IMR-90 (cell line): ENCODE data around the gene TOGARAM1. TPM values are rescaled to one million over a fixed set of nuclear protein-coding genes. Genes with fewer than 3 reads are reported as not detected.

Experiments
- ATAC-seq: fragments of 200-7000 bp; cut with Tn5 transposase; 2 replicates; pipeline ENCODE4 v1.9.1; 2020; ENCODE audit warnings: low read depth, mild to moderate bottlenecking, moderate library complexity
- BruUV-seq: library from RNA; stranded (reverse); fragments of 400-500 nt; replicated peaks from 2 replicates; lab custom pipeline; 2021; lab: Mats Ljungman, UMichigan
- CTCF ChIA-PET: fragments of 300-600 bp; formaldehyde crosslinking; extraction: SDS; loops from one replicate; lab custom pipeline; 2021; ENCODE audit warnings: antibody characterized with exemption; lab: Yijun Ruan, JAX
- POLR2A ChIA-PET: fragments of 300-600 bp; sonication (Branson Sonifier 250); formaldehyde crosslinking; loops from one replicate; lab custom pipeline; 2022; ENCODE audit warnings: antibody characterized with exemption; ENCODE audit not compliant: unreplicated experiment; lab: Charles Lee
- DNase-seq: peaks from one replicate; pipeline ENCODE4 v3.0.0; 2013
- H2AFZ ChIP-seq: replicated peaks from 2 replicates; pipeline ENCODE3; 2013; ENCODE audit warnings: low read length, mild to moderate bottlenecking; ENCODE audit not compliant: poor library complexity
- H2AK5ac ChIP-seq: 2 replicates; pipeline ENCODE4 v1.6.1; 2013; ENCODE audit warnings: low read depth, low read length, inconsistent platforms
- H2AK9ac ChIP-seq: replicated peaks from 2 replicates; pipeline ENCODE3; 2013; ENCODE audit warnings: mild to moderate bottlenecking, low read depth, low read length, moderate library complexity; ENCODE audit not compliant: poor library complexity
- H2BK120ac ChIP-seq: 2 replicates; pipeline ENCODE4 v1.6.1; 2013; ENCODE audit warnings: low read depth, low read length, inconsistent platforms
- H2BK15ac ChIP-seq: 3 replicates; pipeline ENCODE4 v1.6.1; 2013; ENCODE audit warnings: low read depth, low read length, inconsistent platforms
- H2BK20ac ChIP-seq: 2 replicates; pipeline ENCODE4 v1.6.1; 2013; ENCODE audit warnings: low read depth, mild to moderate bottlenecking, inconsistent platforms, low read length, moderate library complexity
- H2BK5ac ChIP-seq: 2 replicates; pipeline ENCODE4 v1.6.1; 2013; ENCODE audit warnings: mild to moderate bottlenecking, low read depth, low read length, inconsistent platforms; ENCODE audit not compliant: poor library complexity, severe bottlenecking
- H3K14ac ChIP-seq: replicated peaks from 2 replicates; pipeline ENCODE4 v1.6.1; 2013; ENCODE audit warnings: low read depth, low read length, inconsistent platforms
- H3K18ac ChIP-seq: 2 replicates; pipeline ENCODE4 v1.6.1; 2013; ENCODE audit warnings: low read depth, low read length, control low read depth
- H3K23ac ChIP-seq: 2 replicates; pipeline ENCODE4 v1.6.1; 2013; ENCODE audit warnings: low read depth, low read length, inconsistent platforms
- H3K27ac ChIP-seq: 2 replicates; pipeline ENCODE4 v1.5.1; 2013; ENCODE audit warnings: mild to moderate bottlenecking, control low read depth, low read length; ENCODE audit not compliant: insufficient read depth
- H3K27me3 ChIP-seq: 2 replicates; pipeline ENCODE4 v1.6.1; 2013; ENCODE audit warnings: low read length; ENCODE audit not compliant: control insufficient read depth, insufficient read depth
- H3K36me3 ChIP-seq: 2 replicates; pipeline ENCODE4 v1.6.1; 2013; ENCODE audit warnings: low read length, mixed read lengths; ENCODE audit not compliant: control insufficient read depth, insufficient read depth
- H3K4ac ChIP-seq: 2 replicates; pipeline ENCODE4 v1.6.1; 2013; ENCODE audit warnings: low read depth, low read length, inconsistent platforms
- H3K4me1 ChIP-seq: 2 replicates; pipeline ENCODE4 v1.6.1; 2013; ENCODE audit warnings: low read length, mixed read lengths; ENCODE audit not compliant: control insufficient read depth, insufficient read depth
- H3K4me2 ChIP-seq: 2 replicates; pipeline ENCODE4 v1.6.1; 2013; ENCODE audit warnings: low read depth, mild to moderate bottlenecking, control low read depth, low read length, moderate library complexity
- H3K4me3 ChIP-seq: 2 replicates; pipeline ENCODE4 v1.5.1; 2013; ENCODE audit warnings: low read depth, mild to moderate bottlenecking, control low read depth, low read length, moderate library complexity; ENCODE audit not compliant: insufficient read depth
- H3K56ac ChIP-seq: 2 replicates; pipeline ENCODE4 v1.6.1; 2013; ENCODE audit warnings: low read length, inconsistent platforms; ENCODE audit not compliant: insufficient read depth; ENCODE audit errors: extremely low read depth
- H3K79me1 ChIP-seq, 2 experiments: 2 replicates each; pipeline ENCODE4 v1.6.1; 2013; ENCODE audit warnings: low read length in 2 of 2, inconsistent platforms in 1 of 2, low read depth in 1 of 2
- H3K9ac ChIP-seq: 2 replicates; pipeline ENCODE4 v1.6.1; 2013; ENCODE audit warnings: low read depth, low read length, control low read depth
- H3K9me1 ChIP-seq: 2 replicates; pipeline ENCODE4 v1.6.1; 2013; ENCODE audit warnings: low read length, inconsistent platforms; ENCODE audit not compliant: insufficient read depth
- H3K9me3 ChIP-seq: 2 replicates; pipeline ENCODE4 v1.6.1; 2013; ENCODE audit warnings: low read length; ENCODE audit not compliant: control insufficient read depth, insufficient read depth
- H4K20me1 ChIP-seq: 2 replicates; pipeline ENCODE4 v1.6.1; 2013; ENCODE audit warnings: low read length, inconsistent platforms; ENCODE audit not compliant: insufficient read depth
- H4K5ac ChIP-seq: 2 replicates; pipeline ENCODE4 v1.6.1; 2013; ENCODE audit warnings: mild to moderate bottlenecking, low read depth, low read length, control low read depth
- H4K8ac ChIP-seq, 2 experiments: 2 replicates each; pipeline ENCODE4 v1.6.1; 2013; ENCODE audit warnings: low read depth in 2 of 2, low read length in 2 of 2, control low read depth in 1 of 2, inconsistent platforms in 1 of 2
- H4K91ac ChIP-seq: 2 replicates; pipeline ENCODE4 v1.6.1; 2013; ENCODE audit warnings: low read depth, low read length, inconsistent platforms; ENCODE audit not compliant: insufficient read depth
- BHLHE40 ChIP-seq: fragments of 150-350 bp; IDR thresholded peaks from 2 replicates; pipeline ENCODE4 v1.6.1; 2016; ENCODE audit warnings: mild to moderate bottlenecking, low read depth, low read length
- CEBPB ChIP-seq: IDR thresholded peaks from 2 replicates; pipeline ENCODE4 v1.6.1; 2012; ENCODE audit warnings: low read depth, low read length, improper control_type of control experiment
- FOS ChIP-seq: fragments of 150-350 bp; IDR thresholded peaks from 2 replicates; pipeline ENCODE4 v1.6.1; 2016; ENCODE audit warnings: low read depth, low read length
- MAFK ChIP-seq: IDR thresholded peaks from 2 replicates; pipeline ENCODE4 v1.6.1; 2012; ENCODE audit warnings: low read depth, low read length, improper control_type of control experiment
- MAZ ChIP-seq: IDR thresholded peaks from 2 replicates; pipeline ENCODE4 v1.6.1; 2012; ENCODE audit warnings: low read depth, mild to moderate bottlenecking, low read length, improper control_type of control experiment, moderate library complexity, borderline replicate concordance
- MXI1 ChIP-seq: IDR thresholded peaks from 2 replicates; pipeline ENCODE4 v1.6.1; 2012; ENCODE audit warnings: low read depth, mild to moderate bottlenecking, low read length, moderate library complexity, borderline replicate concordance
- POLR2A ChIP-seq: IDR thresholded peaks from 2 replicates; pipeline ENCODE4 v1.6.1; 2012; ENCODE audit warnings: mild to moderate bottlenecking, low read depth, low read length
- RAD21 ChIP-seq: IDR thresholded peaks from 2 replicates; pipeline ENCODE4 v1.6.1; 2012; ENCODE audit warnings: low read length, improper control_type of control experiment
- SMC3 ChIP-seq: fragments of 150-350 bp; IDR thresholded peaks from 2 replicates; pipeline ENCODE4 v1.6.1; 2016; ENCODE audit warnings: low read depth, mild to moderate bottlenecking, antibody characterized with exemption, low read length, moderate library complexity
- USF2 ChIP-seq: fragments of 150-350 bp; IDR thresholded peaks from 2 replicates; pipeline ENCODE4 v1.6.1; 2017; ENCODE audit warnings: mild to moderate bottlenecking, antibody characterized with exemption, low read length, low read depth
- WGBS, 2 experiments: methylation state at CpG; one replicate each; pipeline versions ENCODE4 v1.1.5 to v1.1.7; 2013; ENCODE audit warnings: missing lambda C conversion rate in 2 of 2; ENCODE audit not compliant: insufficient read length in 1 of 2; ENCODE audit errors: extremely low coverage in 2 of 2; 5-methylcytosine and 5-hydroxymethylcytosine counted together
- dilution Hi-C: fragments of 300-500 bp; cut with HindIII; formaldehyde crosslinking; loops from one replicate; pipeline ENCODE4 v1.14.3; 2018; ENCODE audit warnings: low sequenced_read_pairs; ENCODE audit not compliant: unreplicated experiment
- in situ Hi-C: fragments of 300-500 bp; cut with MboI; formaldehyde crosslinking; loops from 3 replicates; pipeline ENCODE4 v1.14.3; 2019; ENCODE audit warnings: low sequenced_read_pairs, inconsistent platforms, mixed read lengths
- intact Hi-C: fragments of 100-400 bp; cut with micrococcal nuclease; formaldehyde crosslinking; loops from 2 replicates; pipeline ENCODE4 v1.10.0; 2022
- polyA plus RNA-seq, 3 experiments: library from polyadenylated mRNA; depleted of rRNA; stranded (reverse); fragments of >200 nt; gene quantifications; 2 replicates each; pipeline ENCODE4 v1.2.3, GENCODE V29; 2012; ENCODE audit warnings: low replicate concordance in 1 of 3
- total RNA-seq: library from RNA; depleted of rRNA; stranded (reverse); fragments of >200 nt; gene quantifications from 2 replicates; pipeline ENCODE4 v1.2.3, GENCODE V29; 2012

TOGARAM1 gene
- total and polyA plus RNA-seq, 2 of the 4 experiments (the other 2 are of a cell fraction) = 3.1 to 13.4 TPM

GRCh38 chr14:44941591-44941990 is 20.4 kb upstream of the TOGARAM1 start:
- TF ChIP-seq BHLHE40 = no peak
- TF ChIP-seq SMC3 = no peak
- TF ChIP-seq MAZ = no peak
- TF ChIP-seq CEBPB = no peak
- TF ChIP-seq POLR2A = no peak
- TF ChIP-seq RAD21 = no peak
- no peak for TF ChIP-seq USF2
- TF ChIP-seq MAFK = no peak
- TF ChIP-seq MXI1 = no peak
- TF ChIP-seq FOS = no peak
- dilution Hi-C loops = no loop called here

More at GRCh38 chr14:44941591-44941990, 20.4 kb upstream of the TOGARAM1 start:
- Histone ChIP-seq H3K56ac (no peak overlapping the region), H4K5ac (no peak overlapping the region), H3K9me1 (no peaks in the 10 kb centered on the region), H4K20me1 (peaks cover 4% of the 10 kb centered on the region; the same call in 1 of the 2 replicates), H3K18ac (no peak overlapping the region), H3K9me3 (no peaks in the 10 kb centered on the region; the same call in 1 of the 2 replicates), H3K27me3 (no peaks in the 10 kb centered on the region), H3K36me3 (peaks cover 18% of the 10 kb centered on the region), H2AK9ac (no peak overlapping the region), H4K91ac (no peak overlapping the region), H3K9ac (no peak overlapping the region), H2AK5ac (no peak overlapping the region), H2BK120ac (no peak overlapping the region), H3K4ac (no peak overlapping the region), H3K4me2 (no peak overlapping the region), H2BK20ac (no peak overlapping the region), H2BK15ac (no peak overlapping the region), H3K27ac (no peak overlapping the region), H2BK5ac (no peak overlapping the region), H3K79me1 (peaks cover 13 to 19% of the 10 kb centered on the region in 2 experiments), H3K14ac (no peak overlapping the region), H3K4me3 (no peak overlapping the region), H4K8ac (no peak overlapping the region), H2AFZ (no peak overlapping the region), H3K23ac (no peak overlapping the region), H3K4me1 (peaks cover 3% of the 10 kb centered on the region; the same call in 1 of the 2 replicates)
- ChIA-PET POLR2A (no interaction called here), CTCF (no interaction called here)
- no peak for DNase-seq
- BruUV-seq = no TSS peak
- 83% methylated on average over 1 of the region's 2 CpGs; no CpG with 5 or more reads in 1 of the 2 experiments for WGBS, 2 experiments
- in situ Hi-C loops = no loop called here
- no peak for ATAC-seq
- intact Hi-C loops = no loop called here
